Neutrophil (primary cell): ENCODE measurements around the gene DOLPP1.

Source experiments
- H3K27ac ChIP-seq: fragments of 200-600 bp; sonication (generic); 2 replicates; pipeline ENCODE4 v1.5.1; 2016; ENCODE audit warnings: mild to moderate bottlenecking, moderate library complexity
- H3K27me3 ChIP-seq: fragments of 200-600 bp; sonication (generic); 2 replicates; pipeline ENCODE4 v1.6.0; 2016; ENCODE audit warnings: mild to moderate bottlenecking
- H3K36me3 ChIP-seq: fragments of 200-600 bp; sonication (generic); 2 replicates; pipeline ENCODE4 v1.5.1; 2017
- H3K4me1 ChIP-seq, 2 experiments: fragments of 200-600 bp in 1 of 2; sonication (generic) in 1 of 2; 1 replicate in 1 of 2; 2 replicates in 1 of 2; pipeline versions ENCODE4 v1.5.1 to v1.6.1; 2013 to 2016; ENCODE audit warnings: low read depth in 1 of 2, low read length in 1 of 2, mild to moderate bottlenecking in 1 of 2, moderate library complexity in 1 of 2; ENCODE audit not compliant: control insufficient read depth in 1 of 2, insufficient read depth in 1 of 2
- H3K4me3 ChIP-seq, 2 experiments: fragments of 200-600 bp in 1 of 2; sonication (generic) in 1 of 2; 1 replicate in 1 of 2; 2 replicates in 1 of 2; pipeline ENCODE4 v1.5.1; 2013 to 2016; ENCODE audit warnings: low read depth in 1 of 2, low read length in 1 of 2, mild to moderate bottlenecking in 1 of 2, moderate library complexity in 1 of 2
- H3K9me3 ChIP-seq: fragments of 200-600 bp; sonication (generic); 2 replicates; pipeline ENCODE4 v1.5.1; 2016
- TF ChIP-seq, protein P1 (sequence below): fragments of 200-600 bp; sonication (generic); IDR thresholded peaks from 2 replicates; pipeline ENCODE4 v1.5.1; 2016; ENCODE audit warnings: antibody characterized with exemption

The DOLPP1 gene

GRCh38 chr9:129068990-129069861 lies 11.7 kb upstream of the DOLPP1 start:
- H3K9me3 ChIP-seq: no peaks in the 10 kb centered on the region
- peak overlapping the region; percentile 33 for H3K27ac ChIP-seq
- H3K4me3 ChIP-seq: no peak overlapping the region
- H3K4me1 ChIP-seq: peaks cover 0 to 7% of the 10 kb centered on the region in 2 experiments
- H3K27me3 ChIP-seq: no peaks in the 10 kb centered on the region
- TF ChIP-seq, protein P1, sequence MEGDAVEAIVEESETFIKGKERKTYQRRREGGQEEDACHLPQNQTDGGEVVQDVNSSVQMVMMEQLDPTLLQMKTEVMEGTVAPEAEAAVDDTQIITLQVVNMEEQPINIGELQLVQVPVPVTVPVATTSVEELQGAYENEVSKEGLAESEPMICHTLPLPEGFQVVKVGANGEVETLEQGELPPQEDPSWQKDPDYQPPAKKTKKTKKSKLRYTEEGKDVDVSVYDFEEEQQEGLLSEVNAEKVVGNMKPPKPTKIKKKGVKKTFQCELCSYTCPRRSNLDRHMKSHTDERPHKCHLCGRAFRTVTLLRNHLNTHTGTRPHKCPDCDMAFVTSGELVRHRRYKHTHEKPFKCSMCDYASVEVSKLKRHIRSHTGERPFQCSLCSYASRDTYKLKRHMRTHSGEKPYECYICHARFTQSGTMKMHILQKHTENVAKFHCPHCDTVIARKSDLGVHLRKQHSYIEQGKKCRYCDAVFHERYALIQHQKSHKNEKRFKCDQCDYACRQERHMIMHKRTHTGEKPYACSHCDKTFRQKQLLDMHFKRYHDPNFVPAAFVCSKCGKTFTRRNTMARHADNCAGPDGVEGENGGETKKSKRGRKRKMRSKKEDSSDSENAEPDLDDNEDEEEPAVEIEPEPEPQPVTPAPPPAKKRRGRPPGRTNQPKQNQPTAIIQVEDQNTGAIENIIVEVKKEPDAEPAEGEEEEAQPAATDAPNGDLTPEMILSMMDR: no peak
- H3K36me3 ChIP-seq: peaks cover 72% of the 10 kb centered on the region

GRCh38 chr9:129069862-129070641 lies 10.9 kb upstream of the DOLPP1 start:
- Histone ChIP-seq H3K4me1 (peaks cover 0 to 7% of the 10 kb centered on the region in 2 experiments), H3K36me3 (peaks cover 64% of the 10 kb centered on the region), H3K27me3 (no peaks in the 10 kb centered on the region), H3K4me3 (no peak overlapping the region), H3K9me3 (no peaks in the 10 kb centered on the region), H3K27ac (no peak overlapping the region)
- TF ChIP-seq, protein P1: no peak

- H3K27me3 ChIP-seq: no peaks in the 10 kb centered on the region
- H3K36me3 ChIP-seq: peaks cover 56% of the 10 kb centered on the region
- H3K9me3 ChIP-seq: no peaks in the 10 kb centered on the region
- H3K27ac ChIP-seq: no peak overlapping the region
- H3K4me3 ChIP-seq: no peak overlapping the region
- TF ChIP-seq, protein P1: no peak
- H3K4me1 ChIP-seq: peaks cover 0 to 7% of the 10 kb centered on the region in 2 experiments
Measured at GRCh38 chr9:129070696-129071525, 10.0 kb upstream of the DOLPP1 start.

GRCh38 chr9:129071526-129072126 lies 9.3 kb upstream of the DOLPP1 start:
- H3K27me3 ChIP-seq: no peaks in the 10 kb centered on the region
- H3K4me3 ChIP-seq: no peak overlapping the region
- TF ChIP-seq, protein P1: no peak
- H3K27ac ChIP-seq: no peak overlapping the region
- peaks cover 0 to 7% of the 10 kb centered on the region in 2 experiments for H3K4me1 ChIP-seq
- H3K9me3 ChIP-seq: no peaks in the 10 kb centered on the region
- peaks cover 51% of the 10 kb centered on the region for H3K36me3 ChIP-seq

DNA sequence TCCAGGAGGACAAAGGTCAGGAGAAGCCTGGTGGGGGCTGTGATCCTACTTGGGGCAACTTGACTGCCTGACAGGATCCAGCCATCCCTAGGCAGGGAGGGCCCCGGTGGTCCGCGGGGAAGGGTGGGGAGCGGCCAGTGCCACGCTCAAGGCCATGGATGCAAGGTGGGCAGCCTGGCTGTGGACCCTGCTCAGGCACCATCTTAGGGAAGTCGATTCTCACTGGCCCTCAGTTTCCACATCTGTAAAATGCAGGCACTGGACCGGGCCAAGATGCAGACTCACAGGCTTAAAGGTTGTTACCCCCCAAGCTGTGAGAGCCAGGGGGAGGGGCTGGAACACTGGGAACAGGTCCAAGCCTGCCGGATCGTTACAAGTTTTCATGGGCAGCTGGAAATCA lies 8.7 kb upstream of the DOLPP1 start:
- Histone ChIP-seq H3K27ac (no peak overlapping the region), H3K4me1 (peaks cover 0 to 7% of the 10 kb centered on the region in 2 experiments), H3K9me3 (no peaks in the 10 kb centered on the region), H3K4me3 (no peak overlapping the region), H3K36me3 (peaks cover 50% of the 10 kb centered on the region), H3K27me3 (no peaks in the 10 kb centered on the region)
- TF ChIP-seq, protein P1: no peak
